ENCODE data around the gene FUOM.

- TF ChIP-seq, protein P1, sequence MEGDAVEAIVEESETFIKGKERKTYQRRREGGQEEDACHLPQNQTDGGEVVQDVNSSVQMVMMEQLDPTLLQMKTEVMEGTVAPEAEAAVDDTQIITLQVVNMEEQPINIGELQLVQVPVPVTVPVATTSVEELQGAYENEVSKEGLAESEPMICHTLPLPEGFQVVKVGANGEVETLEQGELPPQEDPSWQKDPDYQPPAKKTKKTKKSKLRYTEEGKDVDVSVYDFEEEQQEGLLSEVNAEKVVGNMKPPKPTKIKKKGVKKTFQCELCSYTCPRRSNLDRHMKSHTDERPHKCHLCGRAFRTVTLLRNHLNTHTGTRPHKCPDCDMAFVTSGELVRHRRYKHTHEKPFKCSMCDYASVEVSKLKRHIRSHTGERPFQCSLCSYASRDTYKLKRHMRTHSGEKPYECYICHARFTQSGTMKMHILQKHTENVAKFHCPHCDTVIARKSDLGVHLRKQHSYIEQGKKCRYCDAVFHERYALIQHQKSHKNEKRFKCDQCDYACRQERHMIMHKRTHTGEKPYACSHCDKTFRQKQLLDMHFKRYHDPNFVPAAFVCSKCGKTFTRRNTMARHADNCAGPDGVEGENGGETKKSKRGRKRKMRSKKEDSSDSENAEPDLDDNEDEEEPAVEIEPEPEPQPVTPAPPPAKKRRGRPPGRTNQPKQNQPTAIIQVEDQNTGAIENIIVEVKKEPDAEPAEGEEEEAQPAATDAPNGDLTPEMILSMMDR (IDR thresholded peaks at IDR 0.05; ENCODE audit: control extremely low read depth in 1 of 3, insufficient read depth in 1 of 3, low read depth in 1 of 3, low read length in 3 of 3) = no peak
- TF ChIP-seq, protein P2, sequence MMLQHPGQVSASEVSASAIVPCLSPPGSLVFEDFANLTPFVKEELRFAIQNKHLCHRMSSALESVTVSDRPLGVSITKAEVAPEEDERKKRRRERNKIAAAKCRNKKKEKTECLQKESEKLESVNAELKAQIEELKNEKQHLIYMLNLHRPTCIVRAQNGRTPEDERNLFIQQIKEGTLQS (IDR thresholded peaks at IDR 0.05; ENCODE audit: insufficient read depth, low read depth, low read length) = no peak
- no peak for TF ChIP-seq POLR2AphosphoS5 (IDR thresholded peaks at IDR 0.05; ENCODE audit: low read depth, low read length)
- no peak for TF ChIP-seq ATF2 (IDR thresholded peaks at IDR 0.05; ENCODE audit: low read length)
- TF ChIP-seq SIN3A (conservative IDR thresholded peaks at IDR 0.05 in 1 of 2, IDR thresholded peaks at IDR 0.05 in 1 of 2; ENCODE audit: low read depth in 1 of 2, low read length in 2 of 2) = no peak
- TF ChIP-seq SRF (IDR thresholded peaks at IDR 0.05; ENCODE audit: low read depth, low read length) = no peak
- TF ChIP-seq CEBPB (IDR thresholded peaks at IDR 0.05; ENCODE audit: low read depth, low read length) = no peak
These were observed 21.7 kb downstream of the FUOM start for GRCh38 chr10:133336118-133336576.
